A172 (cell line): ENCODE data around the gene ELFN2. TPM values are rescaled to one million over a fixed set of nuclear protein-coding genes. Genes with fewer than 3 reads are reported as not detected.

Source experiments
- total RNA-seq: library from RNA; depleted of rRNA; stranded (reverse); fragments of >200 nt; shearing (Covaris generic); gene quantifications from 2 replicates; pipeline ENCODE4 v1.2.3, GENCODE V29; 2014; rRNA removed

Gene ELFN2
- total RNA-seq, 1 experiment from 2014 or later: 0.93 TPM

Other genes with a start within 250 kb of the ELFN2 start
- gene C1QTNF6, start 239.2 kb downstream of the ELFN2 start, total RNA-seq: 2.1 and 7.7 TPM in 2 replicates
- gene SSTR3, start 215.0 kb downstream of the ELFN2 start, total RNA-seq: not detected in 2 replicates
- 51.7 and 60.2 TPM in 2 replicates for gene RAC2, start 183.2 kb downstream of the ELFN2 start, total RNA-seq
- gene CYTH4, start 145.0 kb downstream of the ELFN2 start, total RNA-seq: 0.26 and 0.43 TPM in 2 replicates
- 0.86 and 0.95 TPM in 2 replicates for gene MFNG, start 58.9 kb upstream of the ELFN2 start, total RNA-seq
- gene CARD10, start 91.9 kb upstream of the ELFN2 start, total RNA-seq: 20.4 and 41.0 TPM in 2 replicates
- gene CDC42EP1, start 133.0 kb upstream of the ELFN2 start, total RNA-seq: 18.2 and 23.0 TPM in 2 replicates
- not detected in 2 replicates for gene LGALS2, start 152.6 kb upstream of the ELFN2 start, total RNA-seq
- 18.6 and 24.0 TPM in 2 replicates for gene GGA1, start 181.4 kb upstream of the ELFN2 start, total RNA-seq
- gene SH3BP1, start 212.2 kb upstream of the ELFN2 start, total RNA-seq: 0.07 TPM in 1 of 2 replicates, not detected in the other
- gene PDXP, start 231.2 kb upstream of the ELFN2 start, total RNA-seq: 10.8 and 11.7 TPM in 2 replicates
- gene LGALS1, start 248.2 kb upstream of the ELFN2 start, total RNA-seq: 3,374 and 3,537 TPM in 2 replicates